Upper lobe of left lung (tissue), 4 donors: ENCODE data around the gene RNF14.

Experiments
- CTCF ChIP-seq, 6 experiments: fragments of 450-650 bp in 4 of 6; fragments of 200-600 bp in 2 of 6; sonication (generic) in 2 of 6; IDR thresholded peaks; one replicate each; pipeline ENCODE4 v1.5.1; 2016 to 2019; ENCODE audit warnings: antibody characterized with exemption in 6 of 6
- EP300 ChIP-seq, 4 donors: sonication (generic); formaldehyde crosslinking; IDR thresholded peaks; one replicate each; pipeline ENCODE4 v1.5.1; 2017; ENCODE audit warnings: antibody characterized with exemption in 4 of 4, control low read depth in 2 of 4
- POLR2A ChIP-seq, 4 donors: fragments of 450-650 bp; IDR thresholded peaks; one replicate each; pipeline ENCODE4 v1.5.1; 2016 to 2017; ENCODE audit warnings: antibody characterized with exemption in 4 of 4, mild to moderate bottlenecking in 2 of 4
- POLR2AphosphoS5 ChIP-seq, 2 donors: sonication (generic); formaldehyde crosslinking; IDR thresholded peaks; one replicate each; pipeline ENCODE4 v1.5.1; 2017; ENCODE audit warnings: antibody characterized with exemption in 2 of 2

- TF ChIP-seq POLR2A (IDR thresholded peaks at IDR 0.05) (no peak), CTCF (IDR thresholded peaks at IDR 0.05) (no peak), POLR2AphosphoS5 (IDR thresholded peaks at IDR 0.05) (no peak), EP300 (IDR thresholded peaks at IDR 0.05) (no peak)
Observed at GRCh38 chr5:141933151-141933550, 35.8 kb upstream of the RNF14 start.
